ENCODE data around the gene CCR9.

CCR9 gene

GRCh38 chr3:45907769-45908705, 21.7 kb downstream of the CCR9 start:
- no peak for DNase-seq (ENCODE audit: low read depth in 1 of 2, low spot score in 1 of 2)

DNA sequence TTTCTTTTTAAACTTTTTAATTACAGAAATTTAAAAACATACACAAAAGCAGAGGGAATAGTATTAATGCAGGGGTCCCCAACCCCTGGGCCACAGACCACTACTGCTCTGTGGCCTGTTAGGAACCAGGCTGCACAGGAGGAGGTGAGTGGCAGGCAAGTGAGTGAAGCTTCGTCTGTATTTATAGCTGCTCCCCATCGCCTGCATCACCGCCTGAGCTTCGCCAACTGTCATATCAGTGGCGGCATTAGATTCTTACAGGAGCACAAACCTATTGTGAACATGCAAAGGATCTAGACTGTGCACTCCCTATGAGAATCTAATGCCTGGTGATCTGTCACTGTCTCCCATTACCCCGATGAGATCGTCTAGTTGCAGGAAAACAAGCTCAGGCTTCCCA, 22.4 kb downstream of the CCR9 start:
- no peak for DNase-seq (ENCODE audit: low read depth in 1 of 2, low spot score in 1 of 2)

GRCh38 chr3:45909542-45909941, 23.2 kb downstream of the CCR9 start:
- no peak for DNase-seq (ENCODE audit: low read depth in 1 of 2, low spot score in 1 of 2)

DNA sequence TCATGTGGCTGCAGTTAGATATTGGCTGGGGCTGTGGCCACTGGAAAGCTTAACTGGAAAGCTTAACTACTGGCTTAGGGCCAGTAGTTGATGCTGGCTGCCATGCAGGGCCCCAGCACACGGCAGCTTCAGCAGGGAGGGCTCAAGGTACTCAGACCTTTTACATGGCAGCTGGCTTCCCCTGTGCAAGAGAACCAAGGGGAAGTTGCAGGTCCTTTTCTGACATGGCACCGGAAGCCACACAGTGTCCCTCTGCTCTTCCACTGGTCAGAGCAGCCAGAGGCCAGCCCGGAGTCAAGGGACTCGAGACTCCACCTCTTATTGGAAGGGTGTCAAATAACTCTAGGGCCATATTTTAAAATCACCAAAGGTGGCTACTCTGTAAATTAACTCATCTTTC, 24.5 kb downstream of the CCR9 start:
- no peak for DNase-seq (ENCODE audit: low read depth in 1 of 2, low spot score in 1 of 2)

- DNase-seq (ENCODE audit: low read depth in 1 of 2, low spot score in 1 of 2) = no peak
Observed at GRCh38 chr3:45911511-45912226, 25.3 kb downstream of the CCR9 start.

DNA sequence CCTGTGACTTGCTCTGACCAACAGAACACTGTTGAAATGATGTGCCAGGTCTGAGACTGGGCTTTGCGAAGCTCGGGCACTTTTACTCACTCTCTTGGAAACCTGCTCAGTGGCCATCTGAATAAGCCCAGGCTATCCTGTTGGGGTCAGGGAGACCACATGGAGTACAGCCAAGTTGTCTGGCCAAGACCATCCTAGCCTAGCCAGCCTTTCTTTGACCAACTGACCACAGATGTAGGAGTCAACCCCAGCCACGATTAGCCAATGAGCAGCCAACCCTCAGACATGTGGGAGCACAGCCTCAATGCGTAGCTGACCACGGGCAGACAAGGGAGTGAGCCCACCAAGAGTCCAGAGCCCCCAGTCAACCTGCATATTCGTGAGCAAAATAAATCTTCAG, 26.1 kb downstream of the CCR9 start:
- DNase-seq (ENCODE audit: low read depth in 1 of 2, low spot score in 1 of 2) = no peak

- DNase-seq (ENCODE audit: low read depth in 1 of 2, low spot score in 1 of 2) = no peak
Observed at GRCh38 chr3:45914362-45915058, 28.2 kb downstream of the CCR9 start.

DNA sequence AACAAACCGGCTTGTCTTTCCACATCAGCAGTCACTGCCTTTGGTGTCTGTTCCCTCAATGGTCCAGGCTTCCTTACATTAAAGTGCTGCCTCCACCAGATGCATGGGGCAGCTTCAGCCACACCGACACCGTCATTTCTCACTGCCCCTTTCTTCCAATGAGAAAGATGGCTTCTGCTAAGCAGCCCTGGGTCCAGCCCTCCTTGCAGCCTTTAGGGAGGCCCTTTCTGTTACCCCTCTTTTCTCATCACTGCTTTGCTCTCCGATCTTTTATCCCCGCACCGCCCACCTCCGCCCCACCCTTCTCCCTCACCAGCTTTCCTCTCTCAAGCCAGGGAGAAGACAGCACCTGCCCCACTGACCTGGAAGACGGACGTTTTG, 28.7 kb downstream of the CCR9 start:
- DNase-seq (ENCODE audit: low read depth in 1 of 2, low spot score in 1 of 2) = no peak

DNA sequence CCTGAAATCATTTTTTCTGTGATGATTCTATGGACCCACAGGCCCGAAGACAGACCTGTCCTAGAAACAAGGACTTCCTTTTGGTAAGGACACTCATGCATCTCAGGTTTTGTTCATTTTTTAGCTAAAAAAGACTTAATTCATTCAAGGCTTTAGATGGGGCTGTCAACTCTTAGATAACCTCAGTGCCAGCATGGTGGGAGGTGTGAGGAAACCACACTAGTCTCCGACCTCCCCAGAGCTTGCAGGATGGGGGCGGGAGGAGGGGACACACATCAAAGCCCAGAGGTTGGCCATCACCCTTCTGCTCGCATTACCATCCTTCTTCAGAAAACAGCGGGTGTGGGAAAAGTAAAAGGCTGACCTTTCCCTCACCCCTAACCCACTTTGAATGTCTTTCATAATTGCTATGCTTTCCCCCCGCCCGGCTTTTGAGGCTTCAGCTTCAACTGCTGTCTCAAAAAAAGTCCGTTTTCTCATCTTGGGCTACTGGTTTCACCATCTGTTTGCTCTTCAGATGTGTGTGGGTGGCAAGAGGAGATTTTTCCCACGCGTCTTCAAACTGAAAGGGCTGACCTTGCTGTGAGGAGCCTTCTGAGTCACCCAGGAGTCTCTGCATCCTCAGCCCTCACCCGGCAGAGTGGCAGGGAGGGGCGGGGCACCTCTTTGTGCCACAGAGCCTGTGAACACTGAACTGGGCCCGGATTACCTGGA, 29.3 kb downstream of the CCR9 start:
- DNase-seq (ENCODE audit: low read depth in 1 of 2, low spot score in 1 of 2) = peak; percentile 41 to 71

GRCh38 chr3:45917146-45917898, 31.0 kb downstream of the CCR9 start:
- DNase-seq (ENCODE audit: low read depth in 1 of 2, low spot score in 1 of 2) = no peak

DNA sequence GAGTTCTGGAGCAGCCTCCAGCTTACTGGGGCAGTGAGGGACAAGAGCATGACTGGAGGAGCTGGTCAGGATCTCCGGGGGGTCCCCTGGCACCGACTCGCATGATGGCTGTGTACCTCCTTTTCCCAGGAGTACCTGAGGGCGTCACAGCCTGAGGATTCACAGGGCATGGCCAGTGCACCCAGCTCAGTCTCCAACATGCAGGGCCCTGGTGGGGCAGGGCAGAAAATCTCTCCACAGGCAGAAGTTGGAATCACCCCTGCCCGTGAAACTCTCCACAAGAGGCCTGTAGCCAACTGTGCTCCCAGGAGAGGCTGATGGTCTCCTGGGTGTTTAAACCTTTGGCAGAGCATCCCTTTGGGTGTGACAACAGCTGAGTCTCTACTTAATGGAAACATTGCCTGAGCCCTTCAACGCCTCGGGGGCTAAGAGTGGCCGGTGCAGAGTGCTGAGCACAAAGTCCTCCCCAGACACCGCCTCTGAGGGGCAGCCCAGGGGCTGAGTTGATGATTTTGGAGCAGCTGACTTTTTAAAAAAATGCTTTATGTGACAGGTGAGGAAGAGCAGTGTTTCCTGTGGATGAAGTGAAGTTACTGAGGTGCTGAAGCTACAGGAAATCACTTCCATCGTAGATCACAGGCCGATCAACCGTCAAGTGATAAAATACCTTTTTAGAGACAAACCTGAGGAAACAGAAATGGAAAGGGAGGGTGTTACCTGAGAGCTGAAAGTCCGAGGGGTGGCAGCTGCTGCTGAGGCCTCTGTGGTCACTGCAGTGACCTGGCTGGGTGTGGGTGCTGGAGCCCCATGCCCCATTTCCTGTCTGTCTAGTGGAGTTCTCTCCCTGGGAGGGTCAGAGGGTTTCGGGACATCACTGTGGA, 35.1 kb downstream of the CCR9 start:
- no peak for DNase-seq (ENCODE audit: low read depth in 1 of 2, low spot score in 1 of 2)

DNA sequence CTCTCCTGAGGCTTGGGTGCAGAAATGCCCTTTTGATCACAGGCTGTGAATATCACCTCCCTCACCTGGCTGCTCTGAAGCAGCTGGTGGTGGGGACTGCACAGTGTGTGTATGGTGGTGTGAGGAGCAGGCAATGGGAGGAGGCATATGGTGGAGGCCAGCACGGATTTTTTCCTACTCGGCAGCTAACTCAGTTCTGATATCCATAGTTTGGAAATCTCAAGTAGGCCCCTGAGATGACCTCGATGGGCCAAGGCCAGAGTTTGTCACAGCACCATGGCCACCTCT, 35.6 kb downstream of the CCR9 start:
- no peak for DNase-seq (ENCODE audit: low read depth in 1 of 2, low spot score in 1 of 2)

DNA sequence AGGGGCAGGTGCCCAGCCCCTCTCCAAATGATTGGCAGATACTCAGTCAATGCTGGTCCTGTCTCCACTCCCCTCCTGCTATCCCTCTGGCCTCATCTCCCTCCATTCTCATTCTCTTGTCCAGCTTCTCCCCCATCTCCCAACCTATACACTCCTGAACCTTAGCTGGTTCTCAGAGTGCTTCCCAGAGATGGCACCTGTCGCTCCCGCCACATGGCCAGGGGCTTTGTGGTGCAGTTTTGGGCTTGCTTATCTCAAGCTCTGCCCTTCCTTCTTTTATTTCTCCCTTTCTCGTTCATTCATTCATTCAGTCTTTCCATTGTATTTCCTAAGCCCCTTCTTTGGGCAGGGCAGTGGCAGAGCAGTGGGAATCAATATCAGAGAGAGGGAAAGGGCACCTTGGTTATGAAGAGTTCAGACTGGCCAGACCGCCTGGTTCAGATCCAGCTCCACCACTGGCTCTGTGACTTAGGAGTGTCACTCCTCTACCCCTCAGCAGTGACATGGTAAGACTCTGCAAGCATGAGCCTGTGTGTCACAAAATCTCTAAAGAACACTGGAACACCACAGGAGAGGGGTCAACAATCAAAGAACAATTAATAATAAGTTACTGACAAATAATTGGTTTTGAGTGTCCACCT, 36.7 kb downstream of the CCR9 start:
- DNase-seq (ENCODE audit: low read depth in 1 of 2, low spot score in 1 of 2) = no peak

GRCh38 chr3:45923755-45924154, 37.4 kb downstream of the CCR9 start:
- DNase-seq (ENCODE audit: low read depth in 1 of 2, low spot score in 1 of 2) = no peak

GRCh38 chr3:45927881-45928280, 41.5 kb downstream of the CCR9 start:
- DNase-seq (ENCODE audit: low read depth in 1 of 2, low spot score in 1 of 2) = no peak

GRCh38 chr3:45929042-45929679, 42.8 kb downstream of the CCR9 start:
- DNase-seq (ENCODE audit: low read depth in 1 of 2, low spot score in 1 of 2) = peak; percentile 44 to 63

DNA sequence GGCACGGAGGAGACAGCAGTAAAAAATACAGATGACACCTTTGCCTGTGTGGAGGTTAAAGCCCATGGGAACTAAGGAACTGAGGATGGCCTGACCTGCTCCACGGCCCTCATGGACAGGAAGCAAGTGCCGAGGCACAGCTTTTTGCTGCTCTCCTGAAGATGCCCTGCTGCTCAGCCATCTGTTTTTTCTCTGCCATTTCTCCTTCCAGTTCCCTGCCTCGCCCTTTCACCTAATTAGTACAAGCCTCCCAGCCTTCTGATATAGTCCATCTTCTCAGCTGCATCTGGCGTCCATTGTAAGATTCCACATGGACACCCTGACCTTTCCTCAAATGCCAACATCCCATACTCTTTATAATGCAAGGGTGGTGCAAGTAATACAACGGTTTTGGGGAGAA, 45.2 kb downstream of the CCR9 start:
- no peak for DNase-seq (ENCODE audit: low read depth in 1 of 2, low spot score in 1 of 2)

- no peak for DNase-seq (ENCODE audit: low read depth in 1 of 2, low spot score in 1 of 2)
Observed at GRCh38 chr3:45932112-45932511, 45.8 kb downstream of the CCR9 start.

- no peak for DNase-seq (ENCODE audit: low read depth in 1 of 2, low spot score in 1 of 2)
Observed at GRCh38 chr3:45933591-45933990, 47.2 kb downstream of the CCR9 start.

Data from activated CD4-positive, alpha-beta T cell treated with anti-CD3 and anti-CD28 coated beads, Interleukin-2, amount 50 U/mL, for 24 hours (primary cell).